Neural progenitor cell (in vitro differentiated cells): ENCODE measurements around the gene CCNH. TPM values are rescaled to one million over a fixed set of nuclear protein-coding genes. Genes with fewer than 3 reads are reported as not detected.

Experiments
- DNase-seq: peaks from one replicate; pipeline ENCODE4 v3.0.0-alpha.2; 2016; ENCODE audit warnings: low spot score
- H2AFZ ChIP-seq: fragments of 200-600 bp; sonication (generic); replicated peaks from 2 replicates; pipeline ENCODE4 v1.6.1; 2016; ENCODE audit warnings: antibody characterized with exemption
- H3F3A ChIP-seq: fragments of 200-600 bp; sonication (generic); 2 replicates; pipeline ENCODE4 v1.6.1; 2016; ENCODE audit warnings: antibody characterized with exemption, low read depth
- H3K27ac ChIP-seq: fragments of 200-600 bp; sonication (generic); 2 replicates; pipeline ENCODE4 v1.5.1; 2016; ENCODE audit warnings: mild to moderate bottlenecking
- H3K27me3 ChIP-seq: fragments of 200-600 bp; sonication (generic); 2 replicates; pipeline ENCODE4 v1.6.1; 2016; ENCODE audit warnings: mild to moderate bottlenecking, moderate library complexity
- H3K36me3 ChIP-seq: fragments of 200-600 bp; sonication (generic); 2 replicates; pipeline ENCODE4 v1.5.1; 2016
- H3K4me1 ChIP-seq: fragments of 200-600 bp; sonication (generic); 2 replicates; pipeline ENCODE4 v1.6.1; 2016; ENCODE audit warnings: mixed run types
- H3K4me2 ChIP-seq: fragments of 200-600 bp; sonication (generic); 2 replicates; pipeline ENCODE4 v1.6.1; 2016
- H3K4me3 ChIP-seq: fragments of 200-600 bp; sonication (generic); 2 replicates; pipeline ENCODE4 v1.5.1; 2016
- H3K79me2 ChIP-seq: fragments of 200-600 bp; sonication (generic); 2 replicates; pipeline ENCODE4 v1.6.1; 2016; ENCODE audit warnings: low read depth
- H3K9ac ChIP-seq: fragments of 200-600 bp; sonication (generic); 2 replicates; pipeline ENCODE4 v1.6.1; 2016
- H3K9me3 ChIP-seq: fragments of 200-600 bp; sonication (generic); 2 replicates; pipeline ENCODE4 v1.5.1; 2016; ENCODE audit warnings: low read depth
- H4K20me1 ChIP-seq: fragments of 200-600 bp; sonication (generic); 2 replicates; pipeline ENCODE4 v1.6.1; 2016; ENCODE audit warnings: low read depth
- H3K27ac Mint-ChIP-seq: 3 replicates; pipeline ENCODE4 v1.8.0; 2021; ENCODE audit warnings: mixed read lengths
- H3K27me3 Mint-ChIP-seq: 2 replicates; pipeline ENCODE4 v1.8.0; 2022; ENCODE audit warnings: low read depth, mild to moderate bottlenecking, inconsistent platforms, moderate library complexity, mixed read lengths; ENCODE audit not compliant: insufficient read depth
- H3K36me3 Mint-ChIP-seq: 3 replicates; pipeline ENCODE4 v1.8.0; 2021; ENCODE audit warnings: mixed read lengths
- H3K4me1 Mint-ChIP-seq: 3 replicates; pipeline ENCODE4 v1.8.0; 2021; ENCODE audit warnings: mixed read lengths
- H3K4me3 Mint-ChIP-seq: 3 replicates; pipeline ENCODE4 v1.8.0; 2021; ENCODE audit warnings: mild to moderate bottlenecking, moderate library complexity, mixed read lengths
- H3K9me3 Mint-ChIP-seq: 3 replicates; pipeline ENCODE4 v1.8.0; 2020; ENCODE audit warnings: mixed read lengths
- CTCF ChIP-seq: fragments of 200-600 bp; sonication (generic); IDR thresholded peaks from 2 replicates; pipeline ENCODE4 v1.5.1; 2017; ENCODE audit warnings: antibody characterized with exemption, mild to moderate bottlenecking
- EZH2 ChIP-seq: fragments of 200-600 bp; sonication (generic); IDR thresholded peaks from 2 replicates; pipeline ENCODE4 v1.6.1; 2017; ENCODE audit warnings: antibody characterized with exemption, mild to moderate bottlenecking, moderate library complexity
- EZH2phosphoT487 ChIP-seq: fragments of 200-600 bp; sonication (generic); IDR thresholded peaks from 2 replicates; pipeline ENCODE4 v1.6.1; 2017; ENCODE audit warnings: antibody characterized with exemption
- total RNA-seq: library from RNA; depleted of rRNA; stranded (reverse); fragments of >200 nt; gene quantifications from 2 replicates; pipeline ENCODE4 v1.2.3, GENCODE V29; 2015; ENCODE audit warnings: low replicate concordance

Gene CCNH
- total RNA-seq, 1 donor from 2014 or later, result 86.1 TPM

GRCh38 chr5:87372705-87373104 lies 40.0 kb downstream of the CCNH start:
- Histone ChIP-seq H3K36me3 (peaks cover 20% of the 10 kb centered on the region), H3K79me2 (no peaks in the 10 kb centered on the region), H3K27ac (no peak overlapping the region), H3K4me3 (no peak overlapping the region), H3K9ac (no peak overlapping the region), H3K4me1 (no peaks in the 10 kb centered on the region), H3K4me2 (no peak overlapping the region), H3K27me3 (no peaks in the 10 kb centered on the region), H3K9me3 (no peaks in the 10 kb centered on the region), H2AFZ (no peak overlapping the region), H4K20me1 (no peaks in the 10 kb centered on the region), H3F3A (no peaks in the 10 kb centered on the region)
- Mint-ChIP-seq H3K36me3 (peaks cover 8% of the 10 kb centered on the region), H3K4me3 (no peak overlapping the region), H3K27me3 (no peaks in the 10 kb centered on the region), H3K4me1 (no peaks in the 10 kb centered on the region), H3K9me3 (no peaks in the 10 kb centered on the region), H3K27ac (no peak overlapping the region)
- no peak for TF ChIP-seq EZH2
- TF ChIP-seq EZH2phosphoT487, result no peak
- no peak for TF ChIP-seq CTCF
- no peak for DNase-seq

- peaks cover 13% of the 10 kb centered on the region for H3K36me3 ChIP-seq
- peaks cover 10% of the 10 kb centered on the region for H3K36me3 Mint-ChIP-seq
- no peak overlapping the region for H3K27ac ChIP-seq
Observed at GRCh38 chr5:87369431-87369830, 43.3 kb downstream of the CCNH start.

DNA sequence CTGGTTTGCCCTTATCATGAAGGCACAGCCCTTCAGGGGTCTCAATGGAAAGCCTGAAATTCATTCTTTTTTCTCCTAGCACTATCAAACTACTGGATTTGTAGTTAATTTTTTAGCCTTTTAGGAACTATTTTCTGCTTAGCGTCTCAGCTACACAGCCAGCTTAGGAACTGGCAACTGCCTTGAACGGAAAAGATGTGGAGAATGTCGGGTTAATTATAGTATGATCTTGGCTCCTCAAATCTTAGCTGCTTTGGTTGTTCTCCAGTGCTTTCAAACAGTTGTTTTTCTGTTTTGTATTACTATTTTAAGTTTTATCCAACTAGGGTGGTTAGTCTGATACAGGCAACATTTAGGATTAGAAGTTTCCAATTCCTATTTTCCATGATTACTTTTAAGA lies 44.1 kb downstream of the CCNH start:
- Histone ChIP-seq H3K79me2 (no peaks in the 10 kb centered on the region), H3K36me3 (peaks cover 13% of the 10 kb centered on the region), H3K4me1 (no peaks in the 10 kb centered on the region), H4K20me1 (no peaks in the 10 kb centered on the region), H3K9ac (no peak overlapping the region), H3K9me3 (no peaks in the 10 kb centered on the region), H2AFZ (no peak overlapping the region), H3K4me2 (no peak overlapping the region), H3F3A (no peaks in the 10 kb centered on the region), H3K27me3 (no peaks in the 10 kb centered on the region), H3K27ac (no peak overlapping the region), H3K4me3 (no peak overlapping the region)
- TF ChIP-seq CTCF (no peak), EZH2phosphoT487 (no peak), EZH2 (no peak)
- Mint-ChIP-seq H3K9me3 (no peaks in the 10 kb centered on the region), H3K27ac (no peak overlapping the region), H3K4me1 (no peaks in the 10 kb centered on the region), H3K36me3 (peaks cover 11% of the 10 kb centered on the region), H3K27me3 (no peaks in the 10 kb centered on the region), H3K4me3 (no peak overlapping the region)
- DNase-seq, result no peak

More at GRCh38 chr5:87369431-87369830, 43.3 kb downstream of the CCNH start:
- no peaks in the 10 kb centered on the region for H3K4me1 ChIP-seq
- H3K79me2 ChIP-seq, result no peaks in the 10 kb centered on the region
- Mint-ChIP-seq H3K4me1 (no peaks in the 10 kb centered on the region), H3K9me3 (no peaks in the 10 kb centered on the region), H3K27me3 (no peaks in the 10 kb centered on the region), H3K27ac (no peak overlapping the region), H3K4me3 (no peak overlapping the region)
- no peaks in the 10 kb centered on the region for H3F3A ChIP-seq
- TF ChIP-seq CTCF (no peak), EZH2phosphoT487 (no peak)
- H3K27me3 ChIP-seq, result no peaks in the 10 kb centered on the region
- H4K20me1 ChIP-seq, result no peaks in the 10 kb centered on the region
- DNase-seq, result no peak
- H3K9ac ChIP-seq, result no peak overlapping the region
- no peak overlapping the region for H3K4me3 ChIP-seq
- no peaks in the 10 kb centered on the region for H3K9me3 ChIP-seq
- no peak overlapping the region for H3K4me2 ChIP-seq
- H2AFZ ChIP-seq, result no peak overlapping the region

DNA sequence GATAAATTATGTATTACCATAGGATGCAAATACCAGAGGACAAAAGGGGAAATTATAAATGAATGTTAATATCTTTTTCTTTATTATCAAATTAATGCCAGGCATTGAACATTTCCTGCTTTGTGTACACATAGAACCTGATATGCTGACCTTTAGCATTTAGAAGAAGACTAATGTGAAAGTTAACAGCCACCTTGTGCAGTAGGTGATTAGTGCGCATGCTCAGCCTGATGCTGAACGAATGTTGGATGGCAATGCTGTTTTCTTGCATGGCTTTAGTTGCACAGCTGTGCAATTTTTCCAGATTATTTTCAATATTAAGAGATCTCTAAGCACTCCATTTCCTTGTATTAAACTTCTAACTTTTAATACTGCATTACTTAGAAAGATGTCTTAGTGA lies 45.5 kb downstream of the CCNH start:
- no peaks in the 10 kb centered on the region for H3F3A ChIP-seq
- H4K20me1 ChIP-seq, result no peaks in the 10 kb centered on the region
- no peak overlapping the region for H3K4me3 ChIP-seq
- no peak for DNase-seq
- no peaks in the 10 kb centered on the region for H3K9me3 ChIP-seq
- H3K27me3 Mint-ChIP-seq, result no peaks in the 10 kb centered on the region
- no peak for TF ChIP-seq EZH2
- H3K27ac ChIP-seq, result no peak overlapping the region
- H3K36me3 Mint-ChIP-seq, result peaks cover 13% of the 10 kb centered on the region
- H3K27ac Mint-ChIP-seq, result no peak overlapping the region
- H3K27me3 ChIP-seq, result no peaks in the 10 kb centered on the region
- no peaks in the 10 kb centered on the region for H3K9me3 Mint-ChIP-seq
- no peak overlapping the region for H3K9ac ChIP-seq
- no peaks in the 10 kb centered on the region for H3K79me2 ChIP-seq
- H3K4me2 ChIP-seq, result no peak overlapping the region
- H2AFZ ChIP-seq, result no peak overlapping the region
- H3K36me3 ChIP-seq, result peaks cover 13% of the 10 kb centered on the region
- no peaks in the 10 kb centered on the region for H3K4me1 Mint-ChIP-seq
- no peaks in the 10 kb centered on the region for H3K4me1 ChIP-seq
- no peak overlapping the region for H3K4me3 Mint-ChIP-seq
